GM19452 (cell line): ENCODE measurements around the gene PLXNB1.
"Not testable (repeated sequence)": the region's sequence is repeated elsewhere in the genome, so short reads cannot be mapped to it uniquely, and the experiment has no call there.

Source experiments
- ATAC-seq: cut with Tn5 transposase; IDR thresholded peaks from one replicate; pipeline ENCODE4 v1.9.1; 2021; ENCODE audit not compliant: unreplicated experiment

The PLXNB1 gene

GRCh38 chr3:48407542-48408099, 22.3 kb downstream of the PLXNB1 start:
- ATAC-seq, result no peak

- ATAC-seq, result no peak
Measured at GRCh38 chr3:48406443-48407431, 23.1 kb downstream of the PLXNB1 start.

GRCh38 chr3:48405971-48406370, 23.9 kb downstream of the PLXNB1 start:
- ATAC-seq, result no peak

- no peak for ATAC-seq
Measured at GRCh38 chr3:48405343-48405881, 24.5 kb downstream of the PLXNB1 start.

- ATAC-seq, result no peak
Measured at GRCh38 chr3:48404440-48405342, 25.2 kb downstream of the PLXNB1 start.

GRCh38 chr3:48403533-48404439, 26.1 kb downstream of the PLXNB1 start:
- ATAC-seq, result no peak

- no peak for ATAC-seq
Measured at GRCh38 chr3:48402907-48403306, 27.0 kb downstream of the PLXNB1 start.

- ATAC-seq, result no peak
Measured at GRCh38 chr3:48402281-48402732, 27.6 kb downstream of the PLXNB1 start.

GRCh38 chr3:48401434-48401901, 28.4 kb downstream of the PLXNB1 start:
- not testable (repeated sequence) for ATAC-seq

GRCh38 chr3:48400824-48401433, 29.0 kb downstream of the PLXNB1 start:
- no peak for ATAC-seq

- no peak for ATAC-seq
Measured at GRCh38 chr3:48399387-48400172, 30.3 kb downstream of the PLXNB1 start.

GRCh38 chr3:48398701-48399386, 31.0 kb downstream of the PLXNB1 start:
- ATAC-seq, result no peak

- ATAC-seq, result no peak
Measured at GRCh38 chr3:48397767-48398681, 31.9 kb downstream of the PLXNB1 start.

- ATAC-seq, result no peak
Measured at GRCh38 chr3:48395714-48396113, 34.2 kb downstream of the PLXNB1 start.

GRCh38 chr3:48394391-48394790, 35.5 kb downstream of the PLXNB1 start:
- ATAC-seq, result no peak

- no peak for ATAC-seq
Measured at GRCh38 chr3:48388966-48389365, 40.9 kb downstream of the PLXNB1 start.

- no peak for ATAC-seq
Measured at GRCh38 chr3:48387634-48388033, 42.3 kb downstream of the PLXNB1 start.
